CD8-positive, alpha-beta memory T cell (primary cell): ENCODE measurements around the gene DOCK1. TPM values are rescaled to one million over a fixed set of nuclear protein-coding genes. Genes with fewer than 3 reads are reported as not detected.
A peak's percentile ranks its signal among the peaks of the same experiment; 100 is the strongest.

Source experiments
- CTCF ChIA-PET: fragments of 350-600 bp; sonication (Branson Sonifier 250); formaldehyde crosslinking; loops from one replicate; lab custom pipeline; 2021; ENCODE audit warnings: antibody characterized with exemption; lab: Charles Lee
- POLR2A ChIA-PET: fragments of 350-600 bp; sonication (Branson Sonifier 250); formaldehyde crosslinking; loops from one replicate; lab custom pipeline; 2021; ENCODE audit warnings: antibody characterized with exemption; lab: Charles Lee
- DNase-seq, 5 donors: peaks; one replicate each; pipeline versions ENCODE4 v3.0.0 to v3.0.0-alpha.2; 2020 to 2022; ENCODE audit warnings: mixed read lengths in 1 of 5
- H3K27ac ChIP-seq: one replicate; pipeline ENCODE4 v1.7.0; 2013; ENCODE audit warnings: low read depth, mild to moderate bottlenecking, low read length, moderate library complexity
- H3K27me3 ChIP-seq: 2 replicates; pipeline ENCODE4 v1.7.0; 2013; ENCODE audit warnings: low read length, mild to moderate bottlenecking; ENCODE audit not compliant: insufficient read depth, poor library complexity, severe bottlenecking
- H3K36me3 ChIP-seq: 2 replicates; pipeline ENCODE4 v1.7.0; 2013; ENCODE audit warnings: mild to moderate bottlenecking, low read length, moderate library complexity; ENCODE audit not compliant: insufficient read depth
- H3K4me1 ChIP-seq: 2 replicates; pipeline ENCODE4 v1.7.0; 2013; ENCODE audit warnings: mild to moderate bottlenecking, low read length, moderate library complexity; ENCODE audit not compliant: insufficient read depth
- H3K4me3 ChIP-seq: 2 replicates; pipeline ENCODE4 v1.7.0; 2013; ENCODE audit warnings: mild to moderate bottlenecking, low read length
- H3K9me3 ChIP-seq: 2 replicates; pipeline ENCODE4 v1.7.0; 2013; ENCODE audit warnings: mild to moderate bottlenecking, low read length
- H3K27ac Mint-ChIP-seq, 8 donors: one replicate each; pipeline ENCODE4 v1.8.0; 2020 to 2021; ENCODE audit warnings: mixed read lengths in 8 of 8, mild to moderate bottlenecking in 6 of 8, inconsistent platforms in 3 of 8, moderate library complexity in 3 of 8
- H3K27me3 Mint-ChIP-seq, 2 donors: one replicate each; pipeline ENCODE4 v1.8.0; 2020 to 2021; ENCODE audit warnings: mixed read lengths in 2 of 2, mild to moderate bottlenecking in 1 of 2, moderate library complexity in 1 of 2
- H3K36me3 Mint-ChIP-seq, 3 donors: one replicate each; pipeline ENCODE4 v1.8.0; 2020 to 2021; ENCODE audit warnings: mixed read lengths in 3 of 3, inconsistent platforms in 1 of 3, mild to moderate bottlenecking in 1 of 3
- H3K4me1 Mint-ChIP-seq, 3 donors: one replicate each; pipeline ENCODE4 v1.8.0; 2020 to 2021; ENCODE audit warnings: mixed read lengths in 3 of 3, inconsistent platforms in 1 of 3, mild to moderate bottlenecking in 1 of 3
- H3K4me3 Mint-ChIP-seq, 7 donors: one replicate each; pipeline ENCODE4 v1.8.0; 2020 to 2021; ENCODE audit warnings: mixed read lengths in 7 of 7, mild to moderate bottlenecking in 6 of 7, moderate library complexity in 4 of 7, inconsistent platforms in 2 of 7
- H3K9me3 Mint-ChIP-seq, 5 donors: one replicate each; pipeline ENCODE4 v1.8.0; 2020 to 2022; ENCODE audit warnings: mixed read lengths in 5 of 5, mild to moderate bottlenecking in 3 of 5, moderate library complexity in 2 of 5, inconsistent platforms in 1 of 5
- polyA plus RNA-seq: library from polyadenylated mRNA; unstranded; fragments of 300-500 nt; fragmentation: Illumina TruSeq; gene quantifications from one replicate; pipeline ENCODE4 v1.2.3, GENCODE V29; 2021
- total RNA-seq, 2 experiments: library from RNA; stranded (reverse); gene quantifications; one replicate each; pipeline ENCODE4 v1.2.3, GENCODE V29; 2021

DOCK1 gene
- total and polyA plus RNA-seq, 3 experiments from 2014 or later = 0.16 to 0.18 TPM; not detected in 1

DNA sequence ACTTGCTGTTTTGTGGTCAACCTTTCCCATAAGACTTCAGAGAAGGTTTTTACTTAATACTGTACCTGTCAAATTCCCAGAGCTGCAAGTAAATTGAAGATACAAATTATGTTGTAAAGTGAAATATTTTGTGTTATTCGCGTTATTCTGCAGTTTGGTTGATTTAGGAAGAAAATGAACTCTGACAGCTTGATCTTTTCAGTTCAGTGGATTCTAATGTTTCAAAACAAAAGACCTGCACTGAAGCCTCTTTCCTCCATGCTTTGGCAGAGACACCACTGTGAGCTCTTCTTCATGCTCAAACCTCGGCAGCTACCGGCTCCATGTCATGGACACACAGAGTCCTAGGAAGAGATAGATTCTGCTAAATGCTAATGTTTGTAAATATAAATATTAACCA lies 366.8 kb downstream of the DOCK1 start:
- Mint-ChIP-seq H3K4me1 (no peaks in the 10 kb centered on the region), H3K27me3 (peaks cover 3% of the 10 kb centered on the region in 2 donors), H3K4me3 (no peak overlapping the region), H3K36me3 (no peaks in the 10 kb centered on the region), H3K27ac (no peak overlapping the region), H3K9me3 (peaks cover 0 to 7% (median 5%) of the 10 kb centered on the region in 5 donors)
- Histone ChIP-seq H3K4me1 (no peaks in the 10 kb centered on the region), H3K36me3 (no peaks in the 10 kb centered on the region), H3K9me3 (no peaks in the 10 kb centered on the region), H3K4me3 (no peak overlapping the region), H3K27ac (no peak overlapping the region), H3K27me3 (no peaks in the 10 kb centered on the region)
- ChIA-PET POLR2A (no interaction called here), CTCF (no interaction called here)
- no peak for DNase-seq

DNA sequence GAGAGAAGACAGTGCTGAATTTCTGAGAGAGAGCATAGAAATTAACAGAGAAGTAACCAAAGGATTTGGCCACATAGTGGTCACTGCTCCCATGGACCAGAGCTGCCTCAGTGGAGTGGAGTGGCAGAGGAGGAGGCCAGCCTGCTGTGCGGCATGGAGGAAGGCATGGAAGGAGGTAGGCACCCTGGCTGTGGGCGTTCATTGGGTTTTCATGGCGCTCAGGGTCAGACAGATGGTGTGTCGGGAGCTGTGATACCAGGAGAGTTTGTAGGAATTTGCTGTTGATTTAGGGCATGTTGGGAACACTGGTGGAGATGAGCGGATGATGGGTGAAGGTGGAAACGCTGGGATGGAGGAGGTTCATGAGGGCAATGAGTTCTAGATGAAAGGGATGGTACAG lies 370.0 kb downstream of the DOCK1 start:
- H3K4me1 ChIP-seq = no peaks in the 10 kb centered on the region
- no peaks in the 10 kb centered on the region for H3K4me1 Mint-ChIP-seq
- POLR2A ChIA-PET = no interaction called here
- no peaks in the 10 kb centered on the region for H3K36me3 ChIP-seq
- no peak for DNase-seq
- peak overlapping the region in 1 of 8 donors; percentile 20 for H3K27ac Mint-ChIP-seq
- peaks cover 0 to 8% (median 5%) of the 10 kb centered on the region in 5 donors for H3K9me3 Mint-ChIP-seq
- H3K27ac ChIP-seq = no peak overlapping the region
- CTCF ChIA-PET = no interaction called here
- no peaks in the 10 kb centered on the region for H3K36me3 Mint-ChIP-seq
- no peak overlapping the region for H3K4me3 ChIP-seq
- H3K9me3 ChIP-seq = no peaks in the 10 kb centered on the region
- no peak overlapping the region for H3K4me3 Mint-ChIP-seq
- H3K27me3 ChIP-seq = no peaks in the 10 kb centered on the region
- H3K27me3 Mint-ChIP-seq = peaks cover 3% of the 10 kb centered on the region in 2 donors

GRCh38 chr10:127275793-127276450 lies 370.7 kb downstream of the DOCK1 start:
- no peaks in the 10 kb centered on the region for H3K9me3 ChIP-seq
- ChIA-PET CTCF (no interaction called here), POLR2A (no interaction called here)
- Mint-ChIP-seq H3K9me3 (peaks cover 0 to 8% (median 5%) of the 10 kb centered on the region in 5 donors), H3K27ac (peak overlapping the region in 1 of 8 donors; percentile 20), H3K4me1 (no peaks in the 10 kb centered on the region), H3K36me3 (no peaks in the 10 kb centered on the region), H3K27me3 (peaks cover 3% of the 10 kb centered on the region in 2 donors), H3K4me3 (no peak overlapping the region)
- no peaks in the 10 kb centered on the region for H3K36me3 ChIP-seq
- DNase-seq = no peak
- H3K27me3 ChIP-seq = no peaks in the 10 kb centered on the region
- H3K4me3 ChIP-seq = no peak overlapping the region
- no peak overlapping the region for H3K27ac ChIP-seq
- H3K4me1 ChIP-seq = no peaks in the 10 kb centered on the region

GRCh38 chr10:127276794-127277462 lies 371.7 kb downstream of the DOCK1 start:
- no peak for DNase-seq
- Mint-ChIP-seq H3K4me1 (no peaks in the 10 kb centered on the region), H3K36me3 (no peaks in the 10 kb centered on the region), H3K4me3 (no peak overlapping the region), H3K27me3 (peaks cover 3% of the 10 kb centered on the region in 2 donors), H3K27ac (peak overlapping the region in 1 of 8 donors; percentile 31), H3K9me3 (peaks cover 0 to 8% (median 5%) of the 10 kb centered on the region in 5 donors)
- CTCF ChIA-PET = no interaction called here
- H3K4me1 ChIP-seq = no peaks in the 10 kb centered on the region
- H3K36me3 ChIP-seq = no peaks in the 10 kb centered on the region
- no peaks in the 10 kb centered on the region for H3K9me3 ChIP-seq
- H3K27me3 ChIP-seq = no peaks in the 10 kb centered on the region
- POLR2A ChIA-PET = no interaction called here
- H3K4me3 ChIP-seq = no peak overlapping the region
- H3K27ac ChIP-seq = no peak overlapping the region

- no peaks in the 10 kb centered on the region for H3K36me3 Mint-ChIP-seq
- ChIA-PET POLR2A (no interaction called here), CTCF (no interaction called here)
- Histone ChIP-seq H3K27ac (no peak overlapping the region), H3K4me1 (no peaks in the 10 kb centered on the region), H3K27me3 (no peaks in the 10 kb centered on the region), H3K4me3 (no peak overlapping the region), H3K9me3 (no peaks in the 10 kb centered on the region), H3K36me3 (no peaks in the 10 kb centered on the region)
- peaks cover 3% of the 10 kb centered on the region in 2 donors for H3K27me3 Mint-ChIP-seq
- H3K9me3 Mint-ChIP-seq = peaks cover 0 to 7% (median 2%) of the 10 kb centered on the region in 5 donors
- no peak for DNase-seq
- no peak overlapping the region for H3K27ac Mint-ChIP-seq
- H3K4me3 Mint-ChIP-seq = no peak overlapping the region
- H3K4me1 Mint-ChIP-seq = peaks cover 0 to 1% (median 0%) of the 10 kb centered on the region in 3 donors
These were observed 372.8 kb downstream of the DOCK1 start for GRCh38 chr10:127278001-127278400.

DNA sequence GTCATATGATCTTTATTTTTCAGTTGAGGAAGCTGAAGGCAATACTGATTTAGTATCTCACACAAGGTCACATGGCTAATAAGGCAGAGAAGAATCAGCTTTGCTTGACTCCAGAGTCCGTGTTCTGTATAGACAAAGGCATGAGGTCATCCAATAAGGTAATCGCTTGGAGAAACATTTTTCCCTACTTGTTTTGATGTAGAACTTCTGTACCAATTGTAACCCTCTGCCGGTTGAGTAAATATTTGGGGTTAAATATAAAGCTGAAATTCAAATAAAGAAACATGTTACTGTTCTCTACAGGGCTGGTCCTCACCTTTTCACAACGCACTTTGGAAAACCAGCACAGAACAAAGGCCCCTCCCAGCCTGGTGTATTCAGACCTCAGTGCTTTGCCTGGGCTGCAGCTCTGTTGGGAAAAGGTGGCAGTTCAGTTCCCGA lies 374.1 kb downstream of the DOCK1 start:
- Mint-ChIP-seq H3K4me3 (no peak overlapping the region), H3K4me1 (peaks cover 0 to 1% (median 0%) of the 10 kb centered on the region in 3 donors), H3K27ac (no peak overlapping the region), H3K36me3 (no peaks in the 10 kb centered on the region), H3K9me3 (peaks cover 0 to 7% (median 2%) of the 10 kb centered on the region in 5 donors), H3K27me3 (peaks cover 2 to 3% of the 10 kb centered on the region in 2 donors)
- Histone ChIP-seq H3K27ac (no peak overlapping the region), H3K9me3 (no peaks in the 10 kb centered on the region), H3K36me3 (no peaks in the 10 kb centered on the region), H3K4me1 (no peaks in the 10 kb centered on the region), H3K27me3 (no peaks in the 10 kb centered on the region), H3K4me3 (no peak overlapping the region)
- DNase-seq = no peak
- ChIA-PET POLR2A (no interaction called here), CTCF (no interaction called here)

DNA sequence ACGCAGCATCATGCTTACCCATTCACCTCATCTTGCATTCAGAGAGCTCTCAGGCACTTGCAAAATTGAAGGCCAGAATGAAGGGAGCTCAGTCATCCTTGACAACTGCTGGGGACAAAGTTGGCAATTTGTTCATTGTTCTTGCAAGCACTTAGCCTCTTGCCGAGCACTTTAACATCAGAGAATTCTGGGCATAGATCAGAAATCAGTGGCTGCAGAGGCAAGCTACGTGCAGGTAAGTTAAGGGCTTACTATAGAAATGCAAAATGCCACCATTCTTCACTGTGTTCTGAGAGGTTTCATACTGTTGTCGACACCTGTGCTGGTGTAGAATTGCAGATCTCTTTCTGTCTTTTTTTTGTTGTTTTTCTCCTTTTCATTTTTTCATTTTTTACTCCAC lies 375.2 kb downstream of the DOCK1 start:
- no peak overlapping the region for H3K27ac Mint-ChIP-seq
- H3K27me3 Mint-ChIP-seq = peaks cover 0 to 2% of the 10 kb centered on the region in 2 donors
- H3K4me1 ChIP-seq = no peaks in the 10 kb centered on the region

DNA sequence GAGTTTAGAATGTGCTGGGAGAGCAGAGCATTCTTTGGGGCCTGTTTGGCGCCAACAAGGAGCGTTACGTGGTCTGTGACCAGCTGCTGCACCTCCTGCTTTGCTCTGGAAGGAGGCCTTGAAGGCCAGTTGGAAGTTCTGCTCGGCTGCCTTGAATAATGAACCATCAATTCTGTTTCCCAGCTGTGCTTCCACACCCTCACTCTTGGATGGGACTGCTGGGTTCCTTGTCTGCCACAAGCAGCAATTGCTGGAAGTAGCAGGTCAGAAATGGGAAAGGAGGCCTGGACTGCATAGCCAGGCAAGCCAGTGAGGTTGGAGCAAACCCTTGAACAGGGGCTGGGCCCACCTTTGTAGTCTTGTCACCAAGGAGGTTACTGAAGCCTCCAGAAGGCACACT lies 377.8 kb downstream of the DOCK1 start:
- no peaks in the 10 kb centered on the region for H3K36me3 Mint-ChIP-seq
- peaks cover 4 to 6% (median 5%) of the 10 kb centered on the region in 5 donors for H3K9me3 Mint-ChIP-seq
- DNase-seq = no peak
- Histone ChIP-seq H3K4me3 (no peak overlapping the region), H3K27me3 (no peaks in the 10 kb centered on the region), H3K36me3 (no peaks in the 10 kb centered on the region), H3K4me1 (no peaks in the 10 kb centered on the region), H3K9me3 (no peaks in the 10 kb centered on the region), H3K27ac (no peak overlapping the region)
- peaks cover 0 to 1% (median 0%) of the 10 kb centered on the region in 3 donors for H3K4me1 Mint-ChIP-seq
- no peak overlapping the region for H3K27ac Mint-ChIP-seq
- ChIA-PET POLR2A (no interaction called here), CTCF (no interaction called here)
- H3K4me3 Mint-ChIP-seq = no peak overlapping the region
- no peaks in the 10 kb centered on the region for H3K27me3 Mint-ChIP-seq

More for the DNA sequence above, 375.2 kb downstream of the DOCK1 start:
- Histone ChIP-seq H3K9me3 (no peaks in the 10 kb centered on the region), H3K36me3 (no peaks in the 10 kb centered on the region), H3K4me3 (no peak overlapping the region), H3K27me3 (no peaks in the 10 kb centered on the region), H3K27ac (no peak overlapping the region)
- Mint-ChIP-seq H3K36me3 (no peaks in the 10 kb centered on the region), H3K4me3 (no peak overlapping the region), H3K4me1 (peaks cover 0 to 1% (median 0%) of the 10 kb centered on the region in 3 donors), H3K9me3 (peaks cover 0 to 2% (median 0%) of the 10 kb centered on the region in 5 donors)
- ChIA-PET POLR2A (no interaction called here), CTCF (interaction anchor here (0.5 kb wide), 1 partner anchor 14 kb away, joined by 4 read pairs; no protein-coding TSS in a partner anchor)
- DNase-seq = no peak
